A673 (cell line): ENCODE results near the gene RPL6.

Experiments used
- CTCF ChIP-seq: fragments of 300-800, 200-600 bp; sonication (generic); conservative IDR thresholded peaks from 2 replicates; pipeline ENCODE4 v1.5.1; 2017; ENCODE audit warnings: low read depth, mild to moderate bottlenecking, antibody characterized with exemption, low read length, moderate library complexity, mixed read lengths
- EZH2 ChIP-seq: fragments of 200-600 bp; sonication (generic); IDR thresholded peaks from 2 replicates; pipeline ENCODE4 v1.6.1; 2017; ENCODE audit warnings: borderline replicate concordance, low read depth, mild to moderate bottlenecking, mixed read lengths, antibody characterized with exemption, low read length; ENCODE audit not compliant: poor library complexity, severe bottlenecking

GRCh38 chr12:112447106-112447505, 37.7 kb upstream of the RPL6 start:
- TF ChIP-seq CTCF (no peak), EZH2 (no peak)
